ENCODE measurements around the gene PER2. TPM values are rescaled to one million over a fixed set of nuclear protein-coding genes. Genes with fewer than 3 reads are reported as not detected.

Gene PER2
- total RNA-seq, 4 donors from 2014 or later = 5.3 to 36.4 (median 15.4) TPM

DNA sequence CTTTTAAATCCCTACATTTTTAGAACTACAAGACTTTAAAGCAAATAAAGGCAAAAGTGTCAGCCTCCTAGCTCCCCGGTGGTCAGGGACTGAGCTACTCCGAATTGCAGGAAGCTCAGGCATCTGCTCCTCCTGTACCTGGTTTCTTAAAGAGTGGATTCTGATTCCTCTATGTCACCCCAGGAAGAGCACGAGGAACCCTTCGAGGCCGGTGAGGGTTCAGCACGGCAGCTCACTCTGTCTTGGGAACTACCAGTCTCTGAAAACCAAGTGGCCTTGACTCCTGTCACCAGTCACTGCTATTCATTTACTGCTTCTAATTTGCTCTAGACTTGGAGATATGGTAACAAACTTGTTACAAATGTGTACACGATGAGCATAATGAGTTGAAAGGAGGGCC is 2.3 kb downstream of the PER2 start:
- ATAC-seq (ENCODE audit: low FRiP score) (no peak), DNase-seq (ENCODE audit: low spot score) (no peak)
- TF ChIP-seq, protein P1, sequence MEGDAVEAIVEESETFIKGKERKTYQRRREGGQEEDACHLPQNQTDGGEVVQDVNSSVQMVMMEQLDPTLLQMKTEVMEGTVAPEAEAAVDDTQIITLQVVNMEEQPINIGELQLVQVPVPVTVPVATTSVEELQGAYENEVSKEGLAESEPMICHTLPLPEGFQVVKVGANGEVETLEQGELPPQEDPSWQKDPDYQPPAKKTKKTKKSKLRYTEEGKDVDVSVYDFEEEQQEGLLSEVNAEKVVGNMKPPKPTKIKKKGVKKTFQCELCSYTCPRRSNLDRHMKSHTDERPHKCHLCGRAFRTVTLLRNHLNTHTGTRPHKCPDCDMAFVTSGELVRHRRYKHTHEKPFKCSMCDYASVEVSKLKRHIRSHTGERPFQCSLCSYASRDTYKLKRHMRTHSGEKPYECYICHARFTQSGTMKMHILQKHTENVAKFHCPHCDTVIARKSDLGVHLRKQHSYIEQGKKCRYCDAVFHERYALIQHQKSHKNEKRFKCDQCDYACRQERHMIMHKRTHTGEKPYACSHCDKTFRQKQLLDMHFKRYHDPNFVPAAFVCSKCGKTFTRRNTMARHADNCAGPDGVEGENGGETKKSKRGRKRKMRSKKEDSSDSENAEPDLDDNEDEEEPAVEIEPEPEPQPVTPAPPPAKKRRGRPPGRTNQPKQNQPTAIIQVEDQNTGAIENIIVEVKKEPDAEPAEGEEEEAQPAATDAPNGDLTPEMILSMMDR (IDR thresholded peaks at IDR 0.05) = no peak

DNA sequence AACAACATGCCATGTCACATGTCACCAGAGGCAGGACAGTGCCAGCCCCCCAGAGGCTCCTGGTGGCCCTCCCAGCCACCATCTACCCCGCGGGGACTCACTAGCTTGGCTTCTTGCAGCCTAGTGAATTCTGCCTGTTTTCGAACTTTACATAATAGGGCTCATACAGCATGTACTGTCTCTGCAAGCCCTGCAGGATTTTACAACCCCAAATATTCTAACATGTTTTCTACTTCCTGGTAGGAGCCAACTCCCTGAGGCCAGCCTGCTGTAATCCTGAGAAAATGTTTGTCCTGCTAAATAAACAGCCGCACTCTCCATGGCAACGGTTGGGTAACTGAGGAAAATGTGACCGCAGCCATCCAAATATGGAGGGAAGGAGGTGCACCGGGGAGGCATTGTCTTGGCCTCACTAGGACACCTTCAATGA is 2.7 kb downstream of the PER2 start:
- DNase-seq (ENCODE audit: low spot score) (peak; percentile 67), ATAC-seq (ENCODE audit: low FRiP score) (peak; percentile 2)
- TF ChIP-seq, protein P1 (IDR thresholded peaks at IDR 0.05) = no peak

DNA sequence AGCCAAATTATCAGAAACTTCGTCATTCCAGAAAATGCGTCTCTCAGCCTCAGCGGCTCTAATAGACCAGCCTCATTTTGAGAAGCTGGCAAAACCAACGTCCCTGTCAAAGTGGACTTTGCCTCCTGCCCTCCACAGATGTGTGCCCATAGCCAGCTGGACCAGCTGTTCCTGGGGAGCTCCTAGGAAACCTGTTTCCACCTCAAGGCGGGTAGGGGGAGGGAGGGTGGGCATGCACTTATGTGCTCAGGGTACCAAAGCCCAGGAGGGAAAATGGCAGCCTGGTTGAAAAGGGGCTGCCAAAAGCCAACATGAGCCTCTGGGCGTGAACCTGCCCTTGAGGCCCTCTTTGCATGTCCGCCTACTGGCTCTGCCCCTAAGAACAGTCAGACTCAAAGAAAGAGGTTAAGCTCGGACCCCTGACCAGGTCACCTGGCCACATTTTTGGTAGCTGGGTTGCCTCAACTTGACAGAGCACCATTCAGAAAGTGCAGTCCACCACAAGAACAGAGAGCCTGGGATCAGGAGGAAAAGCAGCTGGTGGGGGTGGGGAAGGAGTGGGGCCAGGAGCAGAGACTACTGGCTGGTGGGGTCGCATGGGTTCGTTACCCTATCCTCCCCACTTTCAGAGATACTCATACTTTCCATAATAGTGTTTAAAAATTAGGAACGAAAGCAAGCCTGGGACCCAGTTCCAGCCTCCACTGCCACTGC is 3.5 kb downstream of the PER2 start:
- no peak for ATAC-seq (ENCODE audit: low FRiP score)
- no peak for DNase-seq (ENCODE audit: low spot score)
- TF ChIP-seq, protein P1 (IDR thresholded peaks at IDR 0.05) = no peak

DNA sequence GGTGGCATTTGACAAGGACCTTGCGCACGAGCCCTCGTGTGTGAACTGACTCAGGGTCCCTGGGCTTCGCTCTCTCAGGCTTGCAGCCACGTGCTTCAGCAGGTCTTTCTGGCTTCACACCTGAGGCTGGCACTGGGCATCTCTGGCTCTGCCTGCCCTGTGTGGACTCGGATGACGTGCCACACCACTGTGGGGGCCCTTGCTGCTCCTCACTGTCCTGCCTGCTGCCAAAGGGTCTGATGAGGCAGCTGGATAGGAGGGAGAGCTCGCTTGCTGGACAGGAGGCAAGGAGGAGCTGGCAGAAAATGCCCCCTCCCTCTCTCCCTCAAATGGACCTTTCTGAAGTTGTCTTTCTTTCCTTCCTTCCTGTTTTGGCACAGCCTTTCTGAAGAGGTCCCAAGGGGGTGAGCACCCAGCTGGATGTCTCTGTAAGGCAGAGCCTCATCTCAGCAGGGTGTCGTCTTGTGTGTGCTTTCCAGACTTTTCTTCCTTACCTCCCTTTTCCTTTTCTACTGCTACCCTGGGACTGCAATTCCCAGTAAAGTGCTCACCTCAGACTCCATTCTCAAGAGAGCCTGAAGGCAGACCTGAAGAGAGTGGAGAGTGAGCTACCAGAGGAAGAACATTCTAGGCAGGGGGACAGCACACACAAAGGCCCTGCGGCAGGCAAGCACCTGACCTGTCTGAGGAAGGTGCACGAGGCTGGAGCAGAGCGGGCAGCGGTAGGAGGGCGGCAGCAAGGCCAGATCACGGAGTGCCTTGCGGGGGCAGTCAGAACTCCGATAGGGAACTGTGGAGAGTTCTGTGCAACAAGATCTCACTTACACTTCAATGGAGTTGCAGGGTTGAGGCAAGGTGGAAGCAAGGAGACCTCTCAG is 5.3 kb downstream of the PER2 start:
- TF ChIP-seq, protein P1 (IDR thresholded peaks at IDR 0.05) = no peak
- DNase-seq (ENCODE audit: low spot score) (no peak), ATAC-seq (ENCODE audit: low FRiP score) (no peak)

DNA sequence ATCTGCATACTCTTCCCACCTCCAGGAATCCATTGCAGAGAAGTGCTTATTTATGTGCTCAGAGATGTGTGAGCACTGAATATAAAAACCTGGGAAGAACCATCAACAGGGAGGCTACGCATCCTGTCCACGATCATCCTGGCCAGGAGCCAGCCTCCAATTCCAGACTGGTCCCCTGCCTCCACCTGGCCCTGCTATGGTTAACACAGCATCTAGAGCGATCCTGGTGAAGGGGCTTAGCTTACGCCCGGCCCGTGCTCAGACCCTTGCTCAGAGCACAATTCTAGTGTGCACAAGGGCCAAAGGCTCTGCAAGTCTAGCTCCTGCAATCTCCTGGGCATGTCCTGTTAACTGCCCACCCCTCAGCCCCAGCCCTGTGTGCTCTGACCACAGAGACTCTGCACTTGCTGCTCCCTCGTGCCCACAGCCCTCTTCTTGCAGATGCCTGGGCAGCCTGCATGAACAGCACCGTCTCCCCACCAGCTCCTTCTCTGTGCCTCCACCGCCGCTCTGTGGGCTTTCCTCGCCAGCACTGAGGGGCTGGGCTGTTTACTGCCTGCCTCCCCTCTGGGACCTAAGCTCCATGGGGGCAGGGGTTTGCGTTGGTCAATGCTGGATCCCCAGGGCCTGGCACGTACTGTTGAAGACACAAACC is 6.5 kb downstream of the PER2 start:
- ATAC-seq (ENCODE audit: low FRiP score) (no peak), DNase-seq (ENCODE audit: low spot score) (no peak)
- TF ChIP-seq, protein P1 (IDR thresholded peaks at IDR 0.05) = no peak

DNA sequence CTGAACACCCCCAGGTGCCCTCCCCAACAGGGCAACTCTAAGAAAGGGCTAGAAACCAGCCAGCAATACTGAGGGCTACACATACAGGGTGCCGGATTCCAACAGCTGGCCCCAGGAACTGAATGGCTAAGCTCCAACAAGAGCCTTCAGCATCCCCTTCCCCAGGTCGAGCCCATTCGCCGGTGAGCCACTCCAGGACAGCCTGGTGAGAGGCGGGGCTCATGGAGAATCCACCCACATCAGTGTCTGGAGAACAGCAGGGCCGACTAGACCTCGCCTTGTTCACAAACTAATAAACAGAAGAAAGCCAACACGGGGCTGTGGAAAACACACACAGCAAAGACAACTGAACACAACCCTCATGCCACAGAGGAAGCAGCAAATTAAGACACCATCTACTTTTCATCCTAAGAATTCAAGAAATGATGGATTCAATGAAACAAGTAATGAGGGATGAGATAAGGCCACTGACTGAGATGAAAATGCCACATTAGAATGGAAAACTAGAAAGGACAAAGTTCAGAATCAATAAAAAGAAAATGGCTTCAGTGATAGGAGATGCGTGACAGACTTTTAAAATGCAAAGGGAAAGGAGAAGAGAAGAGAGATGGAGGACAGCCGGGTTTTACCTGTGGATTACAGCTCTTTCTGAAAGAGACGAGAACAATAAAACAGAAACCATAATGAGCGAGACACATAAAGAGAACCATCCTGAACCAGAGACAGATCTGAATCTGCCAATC is 8.2 kb downstream of the PER2 start:
- DNase-seq (ENCODE audit: low spot score) (no peak), ATAC-seq (ENCODE audit: low FRiP score) (no peak)

More for the DNA sequence above, 8.2 kb downstream of the PER2 start:
- TF ChIP-seq, protein P1 (IDR thresholded peaks at IDR 0.05) = no peak
